SW480 (cell line): ENCODE results near the gene TMEM63B.
A peak's percentile ranks its signal among the peaks of the same experiment; 100 is the strongest.
"Not testable (repeated sequence)": the region's sequence is repeated elsewhere in the genome, so short reads cannot be mapped to it uniquely, and the experiment has no call there.

Experiments used
- DNase-seq: peaks from one replicate; pipeline ENCODE4 v3.0.0-alpha.2; 2016; ENCODE audit warnings: low spot score

TMEM63B gene

DNA sequence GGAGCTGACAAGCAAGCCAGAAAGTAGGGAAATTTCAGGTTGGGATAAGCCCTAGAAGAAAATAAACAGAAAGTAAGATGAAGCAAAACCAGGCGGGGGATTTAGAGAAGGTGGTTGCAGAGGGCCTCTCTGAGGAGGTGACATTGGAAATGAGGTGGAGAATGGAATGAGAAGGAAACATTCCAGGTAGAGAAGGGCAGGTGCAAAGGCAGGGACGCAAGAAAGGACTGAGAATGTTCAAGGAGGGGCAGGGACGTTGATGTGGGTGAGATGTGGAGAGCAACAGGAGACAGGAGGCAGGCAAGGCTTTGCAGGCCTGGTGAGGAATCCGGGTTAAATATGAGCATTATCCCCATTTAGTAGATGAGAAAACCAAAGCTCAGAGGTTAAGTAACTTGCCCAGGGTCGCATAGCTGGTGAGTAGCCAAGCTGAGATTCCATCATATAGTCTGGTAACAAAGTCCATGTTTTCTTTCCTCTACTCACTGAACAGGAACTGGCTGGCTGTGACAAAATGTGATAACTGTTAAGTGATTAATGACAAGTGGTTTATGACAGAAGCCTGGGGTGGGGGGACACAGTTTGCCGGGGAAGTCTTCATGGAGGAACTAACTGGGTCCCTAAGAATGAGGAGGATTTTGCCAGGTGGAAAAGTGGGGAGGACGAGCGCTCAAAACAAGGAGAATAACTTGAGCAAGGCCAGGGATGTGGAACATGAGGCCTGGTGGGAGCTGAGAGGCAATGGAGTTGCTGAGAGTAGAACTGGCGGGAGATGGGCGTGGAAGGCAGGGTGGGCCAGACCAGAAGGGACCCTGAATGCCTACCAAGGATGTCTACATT lies 32.7 kb upstream of the TMEM63B start:
- no peak for DNase-seq

DNA sequence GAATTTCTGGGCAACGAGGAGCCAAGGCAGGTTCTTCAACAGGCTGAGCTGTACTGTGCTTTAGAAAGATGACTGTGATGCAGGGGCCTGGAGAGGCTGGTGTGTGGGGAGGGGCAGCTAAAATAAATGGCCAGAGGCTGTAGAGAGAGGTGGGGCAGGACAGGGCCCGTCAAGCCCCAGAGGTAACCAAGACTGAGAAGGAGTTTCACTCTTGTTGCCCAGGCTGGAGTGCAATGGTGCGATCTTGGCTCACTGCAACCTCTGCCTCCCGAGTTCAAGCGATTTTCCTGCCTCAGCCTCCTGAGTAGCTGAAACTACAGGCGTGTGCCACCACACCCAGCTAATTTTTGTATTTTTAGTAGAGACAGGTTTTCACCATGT lies 32.1 kb upstream of the TMEM63B start:
- DNase-seq, result not testable (repeated sequence)

DNA sequence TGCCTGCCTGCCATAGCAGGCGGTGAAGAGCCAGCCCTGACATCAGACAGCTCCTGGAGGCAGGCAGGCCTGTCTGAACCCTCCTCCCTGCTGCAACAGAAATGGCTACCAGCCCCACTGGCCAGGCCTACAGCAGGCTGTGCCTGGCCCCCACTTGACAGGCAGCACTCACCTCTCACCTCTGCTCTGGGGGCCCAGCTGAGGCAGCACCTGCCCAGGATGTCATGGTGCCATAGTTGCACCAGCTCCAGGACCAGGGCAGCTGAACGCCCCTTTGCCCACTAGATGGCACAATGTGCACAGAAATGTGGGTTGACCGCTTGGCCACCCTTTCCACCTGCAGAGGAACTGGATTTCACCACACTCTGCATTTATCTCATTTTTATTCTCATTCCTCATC lies 30.7 kb upstream of the TMEM63B start:
- peak; percentile 56 for DNase-seq

DNA sequence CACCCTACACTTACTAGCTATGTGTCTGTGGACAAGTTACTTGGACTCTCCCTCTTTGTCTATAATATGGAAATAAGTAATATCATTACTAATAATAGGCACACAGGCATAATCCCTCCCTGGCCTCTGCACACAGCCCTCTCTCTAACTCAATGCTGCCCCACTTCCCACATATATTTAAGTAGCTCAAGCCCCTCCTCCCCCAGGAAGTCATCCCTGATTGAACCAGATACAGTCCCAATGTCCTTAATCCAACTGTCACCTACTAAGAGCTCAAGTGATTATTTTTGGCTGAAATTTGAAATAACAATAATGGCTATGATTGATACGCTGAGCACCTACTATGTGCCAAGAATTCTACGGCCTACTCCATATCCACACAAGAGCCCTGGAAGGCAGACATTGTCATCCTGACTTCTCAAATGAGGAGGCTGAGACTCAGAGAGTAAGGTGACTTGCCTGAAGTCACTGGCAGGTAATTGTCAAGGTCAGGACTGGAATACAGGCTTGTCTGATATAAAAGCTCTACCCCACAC lies 29.5 kb upstream of the TMEM63B start:
- no peak for DNase-seq

DNA sequence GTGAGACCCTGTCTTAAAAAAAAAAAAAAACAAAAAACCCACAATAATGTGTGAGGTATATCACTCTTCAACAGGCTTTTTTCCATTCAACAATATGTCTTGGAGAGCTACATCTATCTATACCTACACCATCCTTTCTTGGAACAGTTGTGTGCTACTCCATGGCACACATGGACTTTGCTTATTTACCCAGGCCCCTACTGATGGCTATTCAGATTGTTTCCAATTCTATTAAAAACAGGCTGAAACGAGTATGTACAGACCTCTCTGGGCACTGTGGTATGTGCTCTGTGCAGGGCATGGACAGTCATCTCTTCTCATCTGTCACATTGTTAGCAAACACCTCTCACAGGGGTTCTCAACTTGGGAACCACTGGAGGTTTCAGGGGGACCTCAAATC lies 28.2 kb upstream of the TMEM63B start:
- no peak for DNase-seq

DNA sequence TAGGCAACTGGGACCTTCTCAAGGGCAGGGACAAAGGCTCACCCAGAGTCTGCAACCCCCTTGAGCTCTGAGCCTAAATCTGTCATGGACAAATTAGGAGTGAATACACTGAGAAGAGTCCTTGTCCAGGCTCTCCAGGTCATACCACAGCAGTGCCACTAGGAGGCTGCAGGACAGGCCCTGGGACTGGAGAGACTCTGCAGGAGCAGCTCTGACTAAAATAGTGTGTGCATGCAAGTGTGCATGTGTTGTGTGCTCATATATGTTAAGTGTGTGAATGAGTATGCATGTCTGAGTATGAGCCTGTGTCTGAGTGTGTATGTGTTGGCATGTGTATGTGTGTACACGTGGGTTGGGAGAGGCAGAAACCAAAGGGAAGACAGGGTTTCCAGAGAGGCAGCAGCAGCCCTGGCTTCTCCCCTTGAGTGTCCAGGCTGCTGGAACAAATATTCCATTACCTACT lies 27.2 kb upstream of the TMEM63B start:
- DNase-seq, result peak; percentile 23

DNA sequence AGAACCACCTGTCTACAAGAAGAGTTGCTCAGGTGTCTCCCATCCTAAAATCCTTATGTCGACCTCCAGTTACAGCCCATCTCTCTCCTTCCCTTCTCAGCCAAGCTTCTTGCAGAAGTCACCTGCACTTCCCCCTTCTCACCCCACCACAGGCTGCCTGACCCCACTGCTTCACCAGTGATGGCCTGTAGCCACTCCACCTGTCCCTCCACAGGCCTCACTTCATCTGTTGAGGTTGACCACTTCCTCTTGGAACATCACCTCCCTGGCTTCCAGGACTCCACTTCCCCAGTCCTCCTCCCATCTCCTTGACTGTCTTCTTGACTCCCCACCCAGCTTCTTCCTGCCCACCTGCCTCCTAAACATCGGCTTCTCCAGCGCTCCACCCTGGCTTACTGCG lies 25.5 kb upstream of the TMEM63B start:
- DNase-seq, result no peak

DNA sequence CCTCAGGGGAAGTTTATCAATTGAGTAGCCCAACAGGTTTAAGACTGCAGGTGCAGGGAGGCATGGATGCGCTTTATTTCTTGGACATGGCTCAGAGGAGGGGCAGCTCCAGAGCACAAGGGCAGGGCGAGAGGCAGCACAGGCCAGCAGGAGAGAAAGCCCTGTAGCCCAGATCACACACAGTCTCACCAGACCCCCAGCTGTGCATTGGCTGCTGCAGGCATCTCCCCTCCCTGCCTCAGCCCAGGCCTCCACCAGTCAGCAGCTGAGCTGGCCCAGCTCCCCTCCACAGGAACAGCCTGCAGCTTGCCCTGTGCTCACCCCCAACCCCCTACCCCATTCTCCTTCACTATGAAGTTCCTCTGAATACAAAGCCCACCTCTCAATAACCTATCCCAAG lies 24.8 kb upstream of the TMEM63B start:
- DNase-seq, result no peak

DNA sequence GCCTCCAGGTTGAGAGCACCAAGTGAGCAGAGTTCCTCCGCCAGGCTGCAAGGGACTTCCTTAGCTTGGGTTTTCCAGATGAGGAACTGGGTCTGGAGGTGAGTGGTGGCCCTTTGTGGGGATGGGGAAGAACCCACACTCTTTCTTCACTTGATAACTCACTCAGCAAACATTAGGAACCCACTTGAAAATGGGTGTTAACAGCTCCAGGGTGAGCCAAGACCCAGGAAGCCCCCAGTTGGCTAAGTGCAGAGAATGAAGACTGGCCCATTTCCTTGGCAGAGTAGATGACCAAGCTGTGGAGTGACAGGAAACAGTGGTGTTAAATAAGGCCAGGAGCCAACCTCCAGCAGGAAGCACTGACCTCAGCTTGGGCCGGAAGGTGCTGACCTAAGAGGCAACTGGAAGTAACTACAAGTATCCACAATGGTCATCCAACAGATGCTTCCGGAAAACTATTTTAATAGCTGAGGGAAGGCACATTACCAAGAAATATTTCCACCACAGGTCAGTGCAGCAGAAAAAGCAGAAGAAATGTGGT lies 22.8 kb upstream of the TMEM63B start:
- no peak for DNase-seq

DNA sequence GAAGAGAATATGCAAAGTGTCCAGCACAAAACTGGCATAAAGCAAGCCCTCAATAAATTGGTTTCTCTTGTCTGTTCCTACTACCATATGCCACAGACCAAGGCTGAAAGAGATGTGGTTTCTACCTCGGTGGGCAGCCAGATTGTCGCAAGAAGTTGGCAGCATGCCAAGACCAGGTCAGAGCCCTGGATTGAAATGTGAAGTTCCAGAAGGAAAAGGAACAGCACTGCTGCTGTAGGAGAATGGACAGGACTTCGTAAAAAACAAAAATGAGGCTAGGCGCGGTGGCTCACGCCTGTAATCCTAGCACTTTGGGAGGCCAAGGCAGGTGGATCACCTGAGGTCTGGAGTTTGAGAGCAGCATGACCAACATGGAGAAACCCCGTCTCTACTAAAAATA lies 22.2 kb upstream of the TMEM63B start:
- no peak for DNase-seq

DNA sequence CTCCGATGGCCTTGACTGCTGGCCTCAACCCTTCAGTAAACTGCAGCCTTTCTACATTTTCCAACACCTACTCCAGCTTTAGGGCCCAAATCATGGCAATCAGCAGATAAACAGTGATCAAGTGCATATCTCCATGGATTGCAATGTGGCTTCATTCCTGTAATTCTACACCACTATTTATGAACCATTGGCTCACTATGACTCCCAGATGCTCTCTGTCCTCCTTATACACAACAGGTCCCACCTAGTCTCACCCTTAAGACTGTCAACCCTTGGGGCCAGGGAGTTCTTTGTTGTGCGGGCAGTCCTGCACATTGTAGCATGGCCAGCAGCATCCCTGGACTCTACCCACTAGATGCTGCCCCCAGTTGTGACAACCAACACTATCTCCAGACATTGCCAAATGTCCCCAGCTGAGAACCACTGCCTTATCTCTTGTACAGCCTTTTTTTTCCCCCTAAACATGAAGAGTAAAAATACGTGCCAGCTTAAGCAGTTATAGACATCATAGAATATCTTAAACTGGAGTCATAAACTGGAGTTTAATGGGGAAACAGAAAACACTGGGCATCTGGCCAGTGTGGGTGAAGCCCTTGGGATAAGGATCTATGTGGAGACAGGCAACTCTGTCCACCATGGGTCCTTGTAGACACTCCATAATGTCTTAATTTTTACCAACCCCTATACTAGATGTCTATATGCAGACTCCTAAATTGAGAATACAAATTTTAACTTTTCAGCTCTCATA lies 21.2 kb upstream of the TMEM63B start:
- DNase-seq, result no peak

DNA sequence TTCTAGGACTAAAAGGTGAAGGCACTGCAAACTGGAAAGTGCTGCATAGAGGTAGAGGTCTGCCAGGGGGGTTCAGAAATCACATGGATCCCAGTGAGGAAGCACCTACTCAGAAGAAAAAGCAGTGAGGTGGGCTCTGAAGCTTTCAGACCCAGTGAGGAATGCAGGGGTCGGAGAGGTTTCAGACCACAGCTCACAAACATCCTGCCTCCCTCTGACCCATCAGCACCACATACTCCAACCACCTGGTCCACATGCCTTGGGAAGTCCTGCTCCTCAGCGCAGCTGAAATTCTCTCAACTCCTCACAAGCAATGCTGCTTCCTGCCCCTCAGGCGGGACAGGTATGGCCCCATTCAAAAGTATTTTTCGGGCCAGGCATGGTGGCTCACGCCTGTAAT lies 20.3 kb upstream of the TMEM63B start:
- DNase-seq, result no peak

DNA sequence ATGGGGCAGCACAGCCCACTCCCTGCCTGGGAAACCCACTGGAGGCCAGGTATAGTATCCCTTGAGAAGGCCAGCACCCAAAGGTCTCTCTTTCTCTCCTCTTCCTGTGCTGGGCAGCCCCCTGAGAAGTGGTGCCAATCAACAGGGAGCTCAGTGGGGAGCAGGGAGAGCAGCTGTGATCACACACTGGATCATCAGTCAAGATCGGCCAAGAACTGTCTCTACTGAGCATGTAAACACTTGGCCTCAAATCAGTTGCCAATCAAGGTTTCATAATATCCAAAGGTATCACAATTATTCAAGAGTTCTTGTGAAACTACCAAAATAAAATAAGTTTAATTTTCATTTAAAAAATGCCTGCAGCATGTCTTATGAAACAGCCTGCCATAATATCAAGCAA lies 18.9 kb upstream of the TMEM63B start:
- DNase-seq, result no peak

DNA sequence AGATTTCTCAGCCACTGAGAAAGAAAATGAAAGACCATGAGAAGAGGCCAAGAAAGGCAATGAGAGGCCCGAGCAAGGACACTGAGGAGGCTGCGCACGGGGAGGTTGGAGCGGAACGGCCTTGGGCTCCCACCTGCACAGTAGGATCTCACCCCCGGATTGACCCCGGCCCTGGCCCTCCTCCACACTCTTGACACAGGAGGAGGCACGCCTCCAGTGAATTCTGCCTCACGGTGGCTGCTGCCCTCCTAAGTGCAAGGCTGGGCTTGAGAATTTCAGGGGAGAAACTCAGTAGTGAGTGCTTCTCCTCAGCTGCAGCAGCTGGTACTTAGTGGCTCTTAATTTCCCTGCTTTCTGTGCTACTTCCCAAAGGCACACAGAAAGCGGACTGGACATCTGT lies 18.1 kb upstream of the TMEM63B start:
- DNase-seq, result no peak

DNA sequence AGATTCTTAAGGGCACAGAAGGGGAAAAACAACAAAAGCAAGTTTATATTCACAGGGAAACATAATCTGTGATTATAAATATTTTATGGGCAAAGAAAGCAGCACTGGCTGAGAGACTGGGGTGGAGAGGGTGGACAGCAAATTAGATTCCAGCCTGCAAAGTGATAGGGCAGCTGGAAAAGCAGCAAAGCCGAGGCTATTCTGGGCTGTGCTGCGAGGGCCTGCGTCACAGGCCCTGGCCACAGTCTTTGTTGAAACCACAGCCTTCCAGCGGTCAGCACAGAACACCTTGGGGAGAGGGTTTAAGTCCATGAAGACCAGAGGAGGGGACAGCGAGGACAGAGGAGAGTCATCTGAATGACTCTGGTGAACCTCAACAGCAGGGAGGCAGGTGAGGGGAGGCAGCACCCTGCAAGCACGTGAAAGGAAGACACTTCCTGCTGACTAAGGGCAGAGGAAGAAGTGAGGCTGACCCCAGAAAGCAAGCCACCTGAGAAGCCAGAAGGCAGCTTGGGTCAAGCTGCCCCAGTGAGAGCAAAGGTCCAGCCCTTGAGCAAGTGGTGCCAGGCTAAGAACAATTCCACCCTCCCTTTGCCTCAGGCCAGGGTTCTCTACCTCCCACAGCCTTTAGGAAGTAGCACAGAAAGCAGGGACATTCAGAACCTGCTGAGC lies 17.2 kb upstream of the TMEM63B start:
- no peak for DNase-seq

DNA sequence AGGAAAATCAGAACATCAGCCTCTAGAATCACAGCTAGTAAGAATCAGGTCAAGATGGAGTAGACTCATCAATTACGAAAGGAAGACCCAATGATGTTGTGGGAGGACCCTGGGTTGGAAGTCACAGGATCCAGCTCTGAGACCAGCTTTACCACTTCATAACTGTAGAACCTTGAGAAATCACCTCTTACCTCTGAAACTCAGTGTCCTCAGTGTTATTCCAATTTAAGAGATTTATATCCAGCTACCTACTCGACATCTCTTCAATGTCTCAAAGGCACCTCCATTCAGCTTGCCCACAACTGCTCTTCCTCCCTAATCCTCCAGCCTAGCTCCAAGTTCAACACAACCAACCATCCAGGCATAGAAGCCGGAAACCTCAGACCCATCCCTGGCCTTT lies 16.4 kb upstream of the TMEM63B start:
- DNase-seq, result no peak

DNA sequence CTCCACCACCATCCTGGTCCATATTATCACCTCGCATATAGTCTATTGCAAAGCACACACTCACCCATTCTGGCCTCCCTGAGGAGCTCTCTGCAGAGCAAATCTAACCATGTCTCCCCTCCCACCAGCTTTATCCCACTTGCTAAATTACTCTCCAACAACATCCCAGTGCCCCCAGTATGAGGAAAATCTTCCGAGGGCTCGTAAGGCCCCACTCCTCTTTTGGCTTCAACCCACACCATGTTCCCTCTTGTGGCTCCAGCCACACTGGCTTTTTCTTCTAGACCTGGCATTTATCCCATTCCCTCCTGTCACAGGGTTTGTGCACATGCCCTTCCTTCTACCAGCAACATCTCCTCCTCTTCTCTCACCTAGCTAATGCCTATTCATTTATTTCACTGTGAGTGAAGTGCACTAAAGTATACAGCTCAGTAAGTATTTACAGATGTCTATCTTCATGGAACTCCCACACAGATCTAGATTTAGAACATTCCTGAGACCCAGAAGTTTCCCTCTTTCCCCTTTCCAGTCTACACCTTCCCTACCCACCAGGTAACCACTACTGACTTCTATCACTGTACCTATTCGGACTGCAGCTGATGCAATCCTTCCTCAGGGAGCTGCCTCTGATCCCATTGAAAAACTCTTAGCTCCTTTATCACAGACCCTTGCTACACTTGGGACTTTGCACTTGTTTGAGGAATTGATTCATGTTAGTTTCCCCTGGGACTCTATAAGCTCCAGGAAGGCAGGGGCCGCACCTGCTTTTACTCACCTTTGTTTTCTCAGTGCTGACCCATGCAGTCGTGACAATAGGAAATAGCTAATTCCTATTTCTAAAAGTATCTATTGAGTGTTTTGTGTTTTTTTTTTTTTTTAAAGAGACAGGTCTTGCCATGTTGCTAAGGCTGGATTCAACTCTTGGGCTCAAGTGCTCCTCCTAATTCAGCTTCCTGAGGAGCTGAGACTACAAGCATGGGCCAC lies 15.6 kb upstream of the TMEM63B start:
- DNase-seq, result no peak

DNA sequence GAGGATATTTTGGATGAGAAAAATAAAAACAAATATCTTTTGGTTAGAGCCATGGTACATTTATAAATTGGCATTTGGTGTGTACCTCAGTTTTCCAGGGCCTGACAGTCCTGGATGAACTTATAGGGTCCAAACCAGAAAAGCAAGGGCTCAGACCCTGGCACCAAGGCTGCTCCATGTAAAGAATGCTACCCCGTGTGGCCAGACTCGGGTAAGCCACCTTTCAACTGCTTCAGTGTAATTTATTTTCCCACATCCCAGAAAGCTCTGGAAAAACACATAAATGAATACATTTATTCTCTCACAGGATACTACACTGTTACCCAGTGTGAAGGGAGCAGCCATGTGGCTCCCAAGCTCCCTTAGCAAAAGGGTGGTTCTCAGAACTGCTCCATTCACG lies 13.9 kb upstream of the TMEM63B start:
- DNase-seq, result no peak

DNA sequence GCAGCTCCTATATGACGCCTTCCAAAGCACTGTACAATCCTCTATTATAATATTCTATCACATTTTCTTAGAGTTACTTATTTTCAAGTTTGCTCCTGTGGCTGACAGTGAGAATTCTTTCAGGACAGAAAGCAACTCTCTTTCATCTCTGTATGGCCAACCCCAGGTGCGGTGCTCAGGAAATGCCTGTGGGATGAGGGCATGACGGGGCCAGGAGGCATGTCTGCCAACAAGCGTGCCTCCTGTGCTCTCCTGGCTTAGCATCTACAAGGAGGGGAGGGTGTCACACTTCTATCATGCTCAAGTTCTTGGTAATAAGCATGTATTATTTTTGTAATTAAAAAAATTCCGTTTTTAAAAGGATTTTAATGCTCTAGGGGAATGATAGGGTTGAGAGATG lies 11.5 kb upstream of the TMEM63B start:
- DNase-seq, result peak; percentile 66

DNA sequence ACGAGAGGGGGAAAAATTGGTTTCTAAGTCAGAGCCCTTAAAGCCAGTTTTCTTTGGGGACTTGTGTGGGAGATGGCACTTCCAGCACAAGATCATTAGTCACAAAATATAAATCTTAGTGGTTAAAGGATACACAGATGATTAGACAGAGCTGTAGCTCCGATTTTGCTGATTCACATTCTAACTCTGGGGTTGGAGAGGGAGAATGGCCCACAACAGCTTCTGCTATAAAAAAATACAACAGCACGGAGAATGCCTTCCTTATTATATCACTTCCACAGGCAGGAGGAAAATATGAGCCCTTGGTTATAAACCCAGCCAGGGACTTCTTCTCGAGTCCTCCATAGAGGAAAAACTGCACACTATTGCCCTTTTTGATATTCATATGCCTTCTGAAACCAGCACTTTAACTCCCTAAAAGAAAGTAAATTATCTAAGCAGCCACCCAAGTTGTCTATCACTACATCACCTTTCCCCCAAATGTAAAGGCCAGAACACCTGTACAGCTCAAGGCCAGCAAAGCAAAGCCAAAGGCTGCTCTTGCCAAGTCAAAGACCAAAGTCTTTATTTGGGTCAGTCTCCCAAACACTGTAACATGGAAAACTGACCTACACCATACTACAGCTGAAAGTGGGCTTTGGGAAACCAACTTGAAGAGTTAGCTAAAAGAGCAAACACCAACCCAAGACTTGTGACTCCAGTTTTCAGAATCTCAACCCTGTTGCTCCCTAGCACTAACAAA lies 10.5 kb upstream of the TMEM63B start:
- peak; percentile 20 for DNase-seq
